HCT116 (cell line): ENCODE data around the gene PPY.

Experiments
- CEBPB ChIP-seq: IDR thresholded peaks from 2 replicates; pipeline ENCODE4 v1.6.1; 2012; ENCODE audit warnings: low read depth
- EZH2 ChIP-seq: fragments of 200-600 bp; sonication (generic); IDR thresholded peaks from 2 replicates; pipeline ENCODE4 v1.6.1; 2017; ENCODE audit warnings: antibody characterized with exemption, mixed run types
- POLR2A ChIP-seq: IDR thresholded peaks from 2 replicates; pipeline ENCODE4 v1.7.0; 2011; ENCODE audit warnings: borderline replicate concordance; ENCODE audit not compliant: insufficient read depth, insufficient read length; ENCODE audit errors: extremely low read depth
- POLR2AphosphoS5 ChIP-seq: IDR thresholded peaks from 2 replicates; pipeline ENCODE4 v1.6.1; 2011; ENCODE audit warnings: mild to moderate bottlenecking, low read depth, low read length, moderate library complexity
- RAD21 ChIP-seq: IDR thresholded peaks from 2 replicates; pipeline ENCODE4 v1.6.1; 2012; ENCODE audit warnings: low read depth, mild to moderate bottlenecking
- SIN3A ChIP-seq: IDR thresholded peaks from 2 replicates; pipeline ENCODE4 v1.6.1; 2012; ENCODE audit warnings: low read depth
- ZNF274 ChIP-seq: fragments of 200-500 bp; sonication (Bioruptor generic); IDR thresholded peaks from 2 replicates; pipeline ENCODE4 v1.6.1; 2014; ENCODE audit warnings: mild to moderate bottlenecking, low read depth, low read length, inconsistent platforms
- TF ChIP-seq, protein P1 (sequence below), 3 experiments: fragments of 200-600 bp in 1 of 3; sonication (generic) in 1 of 3; IDR thresholded peaks in 2 of 3; conservative IDR thresholded peaks in 1 of 3; 2 replicates each; pipeline ENCODE4 v1.5.1; 2012 to 2017; ENCODE audit warnings: low read depth in 2 of 3, low read length in 2 of 3, antibody characterized with exemption in 1 of 3, borderline replicate concordance in 1 of 3, control low read depth in 1 of 3, mild to moderate bottlenecking in 1 of 3, mixed read lengths in 1 of 3, mixed run types in 1 of 3, moderate library complexity in 1 of 3; ENCODE audit not compliant: insufficient read depth in 1 of 3
- TF ChIP-seq, protein P2 (sequence below): IDR thresholded peaks from 2 replicates; pipeline ENCODE4 v1.6.1; 2012

DNA sequence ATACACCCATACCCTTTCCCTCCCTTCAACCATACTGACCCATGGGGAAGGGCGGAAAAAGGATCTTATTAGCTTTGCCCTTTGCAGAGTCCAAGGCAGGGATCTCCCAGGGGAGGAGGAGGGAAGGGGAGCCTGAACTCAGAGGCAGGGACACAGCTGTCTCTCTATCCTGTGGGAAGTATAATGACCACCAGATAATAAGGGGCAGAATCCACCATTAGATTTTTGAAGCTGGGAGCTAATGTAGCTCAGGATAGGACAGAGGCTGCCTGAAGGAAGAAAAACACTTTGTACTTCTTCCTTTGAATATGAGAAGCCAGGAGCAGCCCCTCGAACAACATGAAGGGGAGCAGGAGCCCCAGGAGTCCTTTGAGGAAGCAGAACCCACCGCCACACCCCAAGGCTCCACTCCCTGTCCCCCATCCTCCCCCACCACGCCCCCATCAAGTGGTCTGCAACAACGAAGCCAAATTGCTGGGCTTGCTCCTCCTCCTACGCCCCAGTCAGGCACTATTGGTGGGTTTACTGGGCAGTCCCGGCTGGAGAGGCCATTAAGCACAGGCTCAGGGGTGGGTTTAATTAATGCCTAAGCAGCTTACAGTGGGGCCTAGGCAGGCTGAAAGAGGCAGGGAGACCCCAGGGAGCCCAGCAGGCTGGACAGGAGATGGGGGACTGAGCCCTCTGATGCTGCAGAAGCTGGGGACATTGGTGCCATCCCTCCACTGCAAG lies 40.3 kb downstream of the PPY start:
- no peak for TF ChIP-seq ZNF274
- TF ChIP-seq, protein P1, sequence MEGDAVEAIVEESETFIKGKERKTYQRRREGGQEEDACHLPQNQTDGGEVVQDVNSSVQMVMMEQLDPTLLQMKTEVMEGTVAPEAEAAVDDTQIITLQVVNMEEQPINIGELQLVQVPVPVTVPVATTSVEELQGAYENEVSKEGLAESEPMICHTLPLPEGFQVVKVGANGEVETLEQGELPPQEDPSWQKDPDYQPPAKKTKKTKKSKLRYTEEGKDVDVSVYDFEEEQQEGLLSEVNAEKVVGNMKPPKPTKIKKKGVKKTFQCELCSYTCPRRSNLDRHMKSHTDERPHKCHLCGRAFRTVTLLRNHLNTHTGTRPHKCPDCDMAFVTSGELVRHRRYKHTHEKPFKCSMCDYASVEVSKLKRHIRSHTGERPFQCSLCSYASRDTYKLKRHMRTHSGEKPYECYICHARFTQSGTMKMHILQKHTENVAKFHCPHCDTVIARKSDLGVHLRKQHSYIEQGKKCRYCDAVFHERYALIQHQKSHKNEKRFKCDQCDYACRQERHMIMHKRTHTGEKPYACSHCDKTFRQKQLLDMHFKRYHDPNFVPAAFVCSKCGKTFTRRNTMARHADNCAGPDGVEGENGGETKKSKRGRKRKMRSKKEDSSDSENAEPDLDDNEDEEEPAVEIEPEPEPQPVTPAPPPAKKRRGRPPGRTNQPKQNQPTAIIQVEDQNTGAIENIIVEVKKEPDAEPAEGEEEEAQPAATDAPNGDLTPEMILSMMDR (IDR thresholded peaks at IDR 0.05 in 2 of 3, conservative IDR thresholded peaks at IDR 0.05 in 1 of 3; ENCODE audit: borderline replicate concordance in 1 of 3, insufficient read depth in 1 of 3, low read depth in 2 of 3, low read length in 2 of 3): no peak
- no peak for TF ChIP-seq POLR2A
- no peak for TF ChIP-seq CEBPB
- no peak for TF ChIP-seq POLR2AphosphoS5
- TF ChIP-seq EZH2: no peak
- TF ChIP-seq SIN3A: no peak
- TF ChIP-seq, protein P2, sequence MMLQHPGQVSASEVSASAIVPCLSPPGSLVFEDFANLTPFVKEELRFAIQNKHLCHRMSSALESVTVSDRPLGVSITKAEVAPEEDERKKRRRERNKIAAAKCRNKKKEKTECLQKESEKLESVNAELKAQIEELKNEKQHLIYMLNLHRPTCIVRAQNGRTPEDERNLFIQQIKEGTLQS: no peak
- TF ChIP-seq RAD21: no peak
